SK-N-SH (cell line): ENCODE results near the gene BBX.
A peak's percentile ranks its signal among the peaks of the same experiment; 100 is the strongest.

Experiments used
- CHD2 ChIP-seq: fragments of 150-350 bp; IDR thresholded peaks from 2 replicates; pipeline ENCODE4 v1.6.1; 2018; ENCODE audit warnings: low read length; ENCODE audit not compliant: partially characterized antibody
- GABPA ChIP-seq: IDR thresholded peaks from 2 replicates; pipeline ENCODE4 v1.4.0; 2012; ENCODE audit warnings: low read depth, mild to moderate bottlenecking
- IRF3 ChIP-seq: fragments of 150-350 bp; IDR thresholded peaks from 2 replicates; pipeline ENCODE4 v1.6.1; 2016; ENCODE audit warnings: mild to moderate bottlenecking, low read depth, low read length
- POLR2AphosphoS5 ChIP-seq: IDR thresholded peaks from 2 replicates; pipeline ENCODE4 v1.6.1; 2012; ENCODE audit warnings: low read depth, low read length
- REST ChIP-seq: IDR thresholded peaks from 2 replicates; pipeline ENCODE4 v1.6.1; 2012; ENCODE audit warnings: mild to moderate bottlenecking, low read depth, low read length, moderate library complexity
- RFX5 ChIP-seq: IDR thresholded peaks from 2 replicates; pipeline ENCODE4 v1.6.1; 2012; ENCODE audit warnings: mild to moderate bottlenecking, improper control_type of control experiment, low read length
- SIN3A ChIP-seq: IDR thresholded peaks from 2 replicates; pipeline ENCODE4 v1.6.1; 2012; ENCODE audit warnings: low read depth, mild to moderate bottlenecking, low read length, moderate library complexity, borderline replicate concordance
- TCF12 ChIP-seq: IDR thresholded peaks from 2 replicates; pipeline ENCODE4 v1.4.0; 2012
- YY1 ChIP-seq: IDR thresholded peaks from 2 replicates; pipeline ENCODE4 v1.4.0; 2012; ENCODE audit warnings: low read depth, mild to moderate bottlenecking
- TF ChIP-seq, protein P1 (sequence below): fragments of 200-600 bp; sonication (generic); IDR thresholded peaks from 2 replicates; pipeline ENCODE4 v1.6.1; 2017; ENCODE audit warnings: antibody characterized with exemption, mild to moderate bottlenecking, moderate library complexity
- TF ChIP-seq, protein P2 (sequence below): IDR thresholded peaks from 2 replicates; pipeline ENCODE4; 2012
- TF ChIP-seq, protein P3 (sequence below): IDR thresholded peaks from 2 replicates; pipeline ENCODE4 v1.4.0; 2012; ENCODE audit warnings: low read depth
- TF ChIP-seq, protein P4 (sequence below): IDR thresholded peaks from 2 replicates; pipeline ENCODE4 v1.4.0; 2012; ENCODE audit warnings: low read depth, borderline replicate concordance

DNA sequence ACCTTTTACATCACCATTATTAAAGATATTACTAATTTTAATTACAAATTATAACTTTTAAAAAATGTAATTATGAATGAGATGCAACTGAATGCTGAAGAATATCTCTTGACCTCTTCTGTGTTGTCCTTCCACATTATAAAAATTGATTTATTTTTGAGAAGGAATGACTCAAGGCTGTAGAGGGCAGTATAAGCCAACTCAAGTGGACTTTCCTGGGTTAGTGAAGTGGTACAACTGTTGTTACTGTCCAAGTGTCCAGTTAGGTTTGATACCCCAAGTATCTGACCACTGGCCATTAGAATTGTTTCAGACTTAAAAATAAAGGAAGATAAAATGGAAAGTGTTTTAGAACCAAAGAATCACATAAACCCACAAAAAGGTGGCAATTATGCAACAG, 51.9 kb downstream of the BBX start:
- TF ChIP-seq RFX5, result no peak
- TF ChIP-seq, protein P1, sequence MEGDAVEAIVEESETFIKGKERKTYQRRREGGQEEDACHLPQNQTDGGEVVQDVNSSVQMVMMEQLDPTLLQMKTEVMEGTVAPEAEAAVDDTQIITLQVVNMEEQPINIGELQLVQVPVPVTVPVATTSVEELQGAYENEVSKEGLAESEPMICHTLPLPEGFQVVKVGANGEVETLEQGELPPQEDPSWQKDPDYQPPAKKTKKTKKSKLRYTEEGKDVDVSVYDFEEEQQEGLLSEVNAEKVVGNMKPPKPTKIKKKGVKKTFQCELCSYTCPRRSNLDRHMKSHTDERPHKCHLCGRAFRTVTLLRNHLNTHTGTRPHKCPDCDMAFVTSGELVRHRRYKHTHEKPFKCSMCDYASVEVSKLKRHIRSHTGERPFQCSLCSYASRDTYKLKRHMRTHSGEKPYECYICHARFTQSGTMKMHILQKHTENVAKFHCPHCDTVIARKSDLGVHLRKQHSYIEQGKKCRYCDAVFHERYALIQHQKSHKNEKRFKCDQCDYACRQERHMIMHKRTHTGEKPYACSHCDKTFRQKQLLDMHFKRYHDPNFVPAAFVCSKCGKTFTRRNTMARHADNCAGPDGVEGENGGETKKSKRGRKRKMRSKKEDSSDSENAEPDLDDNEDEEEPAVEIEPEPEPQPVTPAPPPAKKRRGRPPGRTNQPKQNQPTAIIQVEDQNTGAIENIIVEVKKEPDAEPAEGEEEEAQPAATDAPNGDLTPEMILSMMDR, result peak; percentile 68
- TF ChIP-seq POLR2AphosphoS5, result no peak
- TF ChIP-seq CHD2, result no peak
- TF ChIP-seq, protein P2, sequence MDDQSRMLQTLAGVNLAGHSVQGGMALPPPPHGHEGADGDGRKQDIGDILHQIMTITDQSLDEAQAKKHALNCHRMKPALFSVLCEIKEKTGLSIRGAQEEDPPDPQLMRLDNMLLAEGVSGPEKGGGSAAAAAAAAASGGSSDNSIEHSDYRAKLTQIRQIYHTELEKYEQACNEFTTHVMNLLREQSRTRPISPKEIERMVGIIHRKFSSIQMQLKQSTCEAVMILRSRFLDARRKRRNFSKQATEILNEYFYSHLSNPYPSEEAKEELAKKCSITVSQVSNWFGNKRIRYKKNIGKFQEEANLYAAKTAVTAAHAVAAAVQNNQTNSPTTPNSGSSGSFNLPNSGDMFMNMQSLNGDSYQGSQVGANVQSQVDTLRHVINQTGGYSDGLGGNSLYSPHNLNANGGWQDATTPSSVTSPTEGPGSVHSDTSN, result no peak
- TF ChIP-seq, protein P3, sequence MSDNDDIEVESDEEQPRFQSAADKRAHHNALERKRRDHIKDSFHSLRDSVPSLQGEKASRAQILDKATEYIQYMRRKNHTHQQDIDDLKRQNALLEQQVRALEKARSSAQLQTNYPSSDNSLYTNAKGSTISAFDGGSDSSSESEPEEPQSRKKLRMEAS, result no peak
- no peak for TF ChIP-seq IRF3
- TF ChIP-seq SIN3A, result no peak
- TF ChIP-seq, protein P4, sequence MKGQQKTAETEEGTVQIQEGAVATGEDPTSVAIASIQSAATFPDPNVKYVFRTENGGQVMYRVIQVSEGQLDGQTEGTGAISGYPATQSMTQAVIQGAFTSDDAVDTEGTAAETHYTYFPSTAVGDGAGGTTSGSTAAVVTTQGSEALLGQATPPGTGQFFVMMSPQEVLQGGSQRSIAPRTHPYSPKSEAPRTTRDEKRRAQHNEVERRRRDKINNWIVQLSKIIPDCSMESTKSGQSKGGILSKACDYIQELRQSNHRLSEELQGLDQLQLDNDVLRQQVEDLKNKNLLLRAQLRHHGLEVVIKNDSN, result no peak
- no peak for TF ChIP-seq TCF12
- no peak for TF ChIP-seq YY1
- no peak for TF ChIP-seq REST
- TF ChIP-seq GABPA, result no peak
